ENCODE results near the gene RTN4RL1.

GRCh38 chr17:2027528-2028233, 2.5 kb upstream of the RTN4RL1 start:
- TF ChIP-seq CTCF (optimal IDR thresholded peaks at IDR 0.05 in 1 of 3, IDR thresholded peaks at IDR 0.05 in 1 of 3, conservative IDR thresholded peaks at IDR 0.05 in 1 of 3; ENCODE audit: extremely low read depth in 1 of 3, insufficient read depth in 2 of 3, low read length in 3 of 3) (no peak), EZH2 (IDR thresholded peaks at IDR 0.05; ENCODE audit: low read length) (no peak)

Measured in keratinocyte (primary cell).